Activated CD4-positive, alpha-beta T cell treated with anti-CD3 and anti-CD28 coated beads for 36 hours (primary cell): Measurements from ENCODE around the gene OGFOD1. TPM values are rescaled to one million over a fixed set of nuclear protein-coding genes. Genes with fewer than 3 reads are reported as not detected.

ENCODE experiments used
- ATAC-seq: fragments of 200-7000 bp; cut with Tn5 transposase; one replicate; pipeline ENCODE4 v1.10.0; 2021; ENCODE audit warnings: mild to moderate bottlenecking, moderate library complexity
- CTCF ChIA-PET: fragments of 350-600 bp; sonication (Branson Sonifier 250); formaldehyde crosslinking; loops from one replicate; lab custom pipeline; 2021; ENCODE audit warnings: antibody characterized with exemption; lab: Charles Lee
- POLR2A ChIA-PET: fragments of 350-600 bp; sonication (Branson Sonifier 250); formaldehyde crosslinking; loops from one replicate; lab custom pipeline; 2021; ENCODE audit warnings: antibody characterized with exemption, inconsistent platforms; lab: Charles Lee
- DNase-seq: peaks from one replicate; pipeline ENCODE4 v3.0.0-alpha.2; 2020
- H3K27ac Mint-ChIP-seq: one replicate; pipeline ENCODE4 v1.8.0; 2021; ENCODE audit warnings: mixed read lengths
- H3K27me3 Mint-ChIP-seq: one replicate; pipeline ENCODE4 v1.8.0; 2021; ENCODE audit warnings: mixed read lengths
- H3K36me3 Mint-ChIP-seq: one replicate; pipeline ENCODE4 v1.8.0; 2021; ENCODE audit warnings: low read depth, mixed read lengths
- H3K4me1 Mint-ChIP-seq: one replicate; pipeline ENCODE4 v1.8.0; 2021; ENCODE audit warnings: mixed read lengths
- H3K4me3 Mint-ChIP-seq: one replicate; pipeline ENCODE4 v1.8.0; 2021; ENCODE audit warnings: mild to moderate bottlenecking, moderate library complexity, mixed read lengths
- H3K9me3 Mint-ChIP-seq: one replicate; pipeline ENCODE4 v1.8.0; 2021; ENCODE audit warnings: low read depth, mixed read lengths
- intact Hi-C, 2 experiments: fragments of 100-400 bp; cut with DNase I in 1 of 2; cut with micrococcal nuclease in 1 of 2; formaldehyde crosslinking; loops; one replicate each; pipeline versions ENCODE4 v1.14.2 to v1.15.1; 2022 to 2024; cut with DNase I, micrococcal nuclease
- total RNA-seq, 2 experiments: library from RNA; stranded (reverse); gene quantifications; one replicate each; pipeline ENCODE4 v1.2.3, GENCODE V29; 2021

OGFOD1 gene
- total RNA-seq: 10 to 100 TPM; 56.2 to 64.1 TPM

GRCh38 chr16:56450986-56451752 lies at the start of gene OGFOD1, which contains the start of gene NUDT21:
Gene OGFOD1, plus strand, starts transcription at chr16:56451554. Its CDS starts 59 bp downstream, at chr16:56451613.
Gene NUDT21, minus strand, starts transcription at chr16:56451332. Its CDS starts 130 bp downstream, at chr16:56451202.
- H3K27me3 Mint-ChIP-seq: no peaks in the 10 kb centered on the region
- peak within 1 kb of the TSS; percentile 84 for H3K4me3 Mint-ChIP-seq
- no peaks in the 10 kb centered on the region for H3K9me3 Mint-ChIP-seq
- CTCF ChIA-PET: interaction anchor here (0.6 to 2.3 kb wide), 5 partner anchors 24 to 791 kb away, joined by 3 to 9 read pairs (median 3); no protein-coding TSS in a partner anchor
- DNase-seq (peak; percentile 95), ATAC-seq (peak; percentile 97)
- H3K27ac Mint-ChIP-seq: peak within 1 kb of the TSS; percentile 93
- intact Hi-C loops: loop anchor here (1.0 to 2.0 kb wide), 10 partner anchors 26 to 735 kb away; partner anchors contain the start of genes AMFR (in 1 of the 2), HERPUD1 (in 1 of the 2), MT2A (in 1 of the 2) and NUP93 (in 1 of the 2)
- H3K4me1 Mint-ChIP-seq: peaks cover 51% of the 10 kb centered on the region
- POLR2A ChIA-PET: interaction anchor here (0.6 to 1.6 kb wide), 11 partner anchors 9 to 488 kb away, joined by 3 to 8 read pairs (median 5); partner anchors contain the start of gene BBS2
- peaks cover 48% of the 10 kb centered on the region for H3K36me3 Mint-ChIP-seq

GRCh38 chr16:56405977-56406672 lies 45.2 kb upstream of the OGFOD1 start:
- Mint-ChIP-seq H3K9me3 (no peaks in the 10 kb centered on the region), H3K4me1 (peaks cover 6% of the 10 kb centered on the region), H3K27me3 (no peaks in the 10 kb centered on the region), H3K27ac (no peak overlapping the region), H3K4me3 (no peak overlapping the region), H3K36me3 (peaks cover 46% of the 10 kb centered on the region)
- ChIA-PET CTCF (no interaction called here), POLR2A (no interaction called here)
- intact Hi-C loops: no loop called here
- ATAC-seq (no peak), DNase-seq (no peak)

GRCh38 chr16:56408379-56409098 lies 42.8 kb upstream of the OGFOD1 start:
- Mint-ChIP-seq H3K9me3 (no peaks in the 10 kb centered on the region), H3K4me1 (peaks cover 8% of the 10 kb centered on the region), H3K27me3 (no peaks in the 10 kb centered on the region), H3K27ac (peak overlapping the region; percentile 29), H3K4me3 (no peak overlapping the region), H3K36me3 (peaks cover 42% of the 10 kb centered on the region)
- ChIA-PET POLR2A (no interaction called here), CTCF (interaction anchor here (1.4 kb wide), 1 partner anchor 13 kb away, joined by 6 read pairs; no protein-coding TSS in a partner anchor)
- no peak for ATAC-seq
- intact Hi-C loops: no loop called here
- DNase-seq: no peak

- Mint-ChIP-seq H3K4me3 (no peak overlapping the region), H3K9me3 (no peaks in the 10 kb centered on the region), H3K27me3 (no peaks in the 10 kb centered on the region), H3K36me3 (peaks cover 44% of the 10 kb centered on the region), H3K27ac (no peak overlapping the region), H3K4me1 (peaks cover 8% of the 10 kb centered on the region)
- intact Hi-C loops: no loop called here
- ATAC-seq (no peak), DNase-seq (no peak)
- POLR2A ChIA-PET: no interaction called here
- CTCF ChIA-PET: interaction anchor here (0.8 to 1.4 kb wide), 3 partner anchors 8 to 161 kb away, joined by 3 to 6 read pairs (median 3); no protein-coding TSS in a partner anchor
Observed at GRCh38 chr16:56409195-56409594, 42.2 kb upstream of the OGFOD1 start.

- intact Hi-C loops: no loop called here
Observed at GRCh38 chr16:56411123-56411522, 40.2 kb upstream of the OGFOD1 start.

GRCh38 chr16:56411624-56412023 lies 39.7 kb upstream of the OGFOD1 start:
- no peak overlapping the region for H3K27ac Mint-ChIP-seq
- CTCF ChIA-PET: interaction anchor here (0.6 kb wide), 1 partner anchor 168 kb away, joined by 3 read pairs; no protein-coding TSS in a partner anchor
- H3K27me3 Mint-ChIP-seq: no peaks in the 10 kb centered on the region
- POLR2A ChIA-PET: no interaction called here
- DNase-seq (no peak), ATAC-seq (no peak)
- intact Hi-C loops: no loop called here
- no peaks in the 10 kb centered on the region for H3K9me3 Mint-ChIP-seq
- no peak overlapping the region for H3K4me3 Mint-ChIP-seq
- peaks cover 33% of the 10 kb centered on the region for H3K36me3 Mint-ChIP-seq
- H3K4me1 Mint-ChIP-seq: peaks cover 16% of the 10 kb centered on the region

More at GRCh38 chr16:56411123-56411522, 40.2 kb upstream of the OGFOD1 start:
- peaks cover 16% of the 10 kb centered on the region for H3K4me1 Mint-ChIP-seq
- ATAC-seq (no peak), DNase-seq (no peak)
- no peaks in the 10 kb centered on the region for H3K9me3 Mint-ChIP-seq
- ChIA-PET CTCF (interaction anchor here (0.6 kb wide), 1 partner anchor 168 kb away, joined by 3 read pairs; no protein-coding TSS in a partner anchor), POLR2A (no interaction called here)
- no peak overlapping the region for H3K27ac Mint-ChIP-seq
- no peaks in the 10 kb centered on the region for H3K27me3 Mint-ChIP-seq
- H3K4me3 Mint-ChIP-seq: no peak overlapping the region
- peaks cover 33% of the 10 kb centered on the region for H3K36me3 Mint-ChIP-seq

- no peaks in the 10 kb centered on the region for H3K9me3 Mint-ChIP-seq
- H3K27ac Mint-ChIP-seq: no peak overlapping the region
- no peaks in the 10 kb centered on the region for H3K27me3 Mint-ChIP-seq
- DNase-seq: no peak
- ATAC-seq: no peak
- H3K36me3 Mint-ChIP-seq: peaks cover 26% of the 10 kb centered on the region
- H3K4me3 Mint-ChIP-seq: no peak overlapping the region
- intact Hi-C loops: no loop called here
- peaks cover 16% of the 10 kb centered on the region for H3K4me1 Mint-ChIP-seq
- ChIA-PET CTCF (no interaction called here), POLR2A (no interaction called here)
Observed at GRCh38 chr16:56413381-56413780, 38.0 kb upstream of the OGFOD1 start.

- Mint-ChIP-seq H3K9me3 (no peaks in the 10 kb centered on the region), H3K36me3 (peaks cover 17% of the 10 kb centered on the region), H3K4me1 (peaks cover 10% of the 10 kb centered on the region), H3K27me3 (no peaks in the 10 kb centered on the region), H3K27ac (no peak overlapping the region), H3K4me3 (no peak overlapping the region)
- ChIA-PET CTCF (no interaction called here), POLR2A (no interaction called here)
- no peak for DNase-seq
- ATAC-seq: no peak
- intact Hi-C loops: no loop called here
Observed at GRCh38 chr16:56414366-56414765, 37.0 kb upstream of the OGFOD1 start.

GRCh38 chr16:56415875-56416274 lies 35.5 kb upstream of the OGFOD1 start:
- Mint-ChIP-seq H3K4me3 (no peak overlapping the region), H3K4me1 (peaks cover 16% of the 10 kb centered on the region), H3K27me3 (no peaks in the 10 kb centered on the region), H3K9me3 (no peaks in the 10 kb centered on the region), H3K36me3 (peaks cover 17% of the 10 kb centered on the region), H3K27ac (peak overlapping the region; percentile 5)
- DNase-seq (no peak), ATAC-seq (no peak)
- CTCF ChIA-PET: no interaction called here
- intact Hi-C loops: no loop called here
- POLR2A ChIA-PET: no interaction called here

- DNase-seq (no peak), ATAC-seq (no peak)
- POLR2A ChIA-PET: no interaction called here
- Mint-ChIP-seq H3K36me3 (peaks cover 14% of the 10 kb centered on the region), H3K4me1 (peaks cover 25% of the 10 kb centered on the region), H3K27ac (no peak overlapping the region), H3K9me3 (no peaks in the 10 kb centered on the region), H3K27me3 (no peaks in the 10 kb centered on the region), H3K4me3 (no peak overlapping the region)
- intact Hi-C loops: no loop called here
- CTCF ChIA-PET: no interaction called here
Observed at GRCh38 chr16:56417138-56417537, 34.2 kb upstream of the OGFOD1 start.
